Activated CD4-positive, CD25-positive, alpha-beta regulatory T cell treated with anti-CD3 and anti-CD28 coated beads, Interleukin-2, amount 50 U/mL, for 24 hours (primary cell): ENCODE results near the gene DLGAP1.

Experiments used
- ATAC-seq, 2 donors: fragments of 150-1000 bp; cut with Tn5 transposase; one replicate each; pipeline ENCODE4 v1.10.0; 2021; ENCODE audit warnings: mild to moderate bottlenecking in 1 of 2, moderate library complexity in 1 of 2

The DLGAP1 gene

DNA sequence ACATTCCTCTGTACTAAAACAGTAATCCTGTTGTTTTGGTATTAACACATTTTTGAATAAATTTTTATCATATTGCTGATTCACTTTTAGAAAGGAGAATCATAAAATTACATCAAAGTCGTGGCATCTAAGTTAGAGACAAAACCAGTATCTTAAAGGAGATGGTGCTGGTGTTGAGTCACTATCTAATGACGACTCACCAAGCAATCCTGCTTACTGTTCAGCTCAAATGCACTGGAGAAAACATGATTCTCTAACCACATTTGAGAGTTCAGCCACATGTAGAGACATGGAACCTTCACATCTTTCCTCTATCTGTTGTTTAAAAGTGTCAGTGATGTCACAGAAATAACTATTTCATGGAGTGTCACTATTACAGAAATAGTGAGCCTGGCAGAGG, 531.4 kb downstream of the DLGAP1 start:
- no peak for ATAC-seq

DNA sequence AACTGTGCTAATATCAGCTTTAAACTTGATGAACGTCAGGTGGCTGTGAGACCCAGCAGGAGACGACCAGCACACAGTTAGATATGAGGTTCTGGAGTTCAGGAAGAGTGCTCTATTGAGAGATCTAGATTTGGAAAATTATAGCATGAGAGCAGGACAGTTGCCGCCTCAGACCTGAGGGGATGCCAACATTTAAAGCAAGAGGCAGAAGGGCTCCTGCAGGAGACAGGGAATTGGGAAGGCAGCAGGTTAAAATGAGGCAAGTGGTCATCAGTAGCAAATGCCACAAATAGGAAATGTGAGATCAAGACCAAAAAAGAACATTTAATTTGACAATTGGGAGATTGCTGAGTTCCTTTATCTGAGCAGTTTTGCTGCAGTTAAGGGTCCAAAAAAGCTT, 533.3 kb downstream of the DLGAP1 start:
- no peak for ATAC-seq

DNA sequence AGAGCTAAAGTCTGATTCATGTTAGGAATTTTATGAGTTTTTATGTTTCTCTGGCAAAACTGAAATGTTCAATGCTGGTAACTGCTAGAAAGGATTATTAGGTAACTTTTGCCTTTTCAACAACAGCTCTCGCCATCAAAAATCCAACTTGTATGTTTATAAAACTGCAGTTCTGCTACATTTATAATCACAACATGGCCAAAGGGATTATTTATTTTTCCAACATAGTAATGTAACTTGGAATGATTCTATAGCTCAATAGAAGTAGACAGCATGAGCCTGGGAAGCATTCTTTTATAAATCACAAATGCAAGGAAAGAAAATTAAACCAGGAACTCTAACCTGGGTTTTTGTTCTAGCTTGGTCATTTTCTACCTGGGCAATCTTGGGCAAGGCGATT, 534.3 kb downstream of the DLGAP1 start:
- no peak for ATAC-seq

DNA sequence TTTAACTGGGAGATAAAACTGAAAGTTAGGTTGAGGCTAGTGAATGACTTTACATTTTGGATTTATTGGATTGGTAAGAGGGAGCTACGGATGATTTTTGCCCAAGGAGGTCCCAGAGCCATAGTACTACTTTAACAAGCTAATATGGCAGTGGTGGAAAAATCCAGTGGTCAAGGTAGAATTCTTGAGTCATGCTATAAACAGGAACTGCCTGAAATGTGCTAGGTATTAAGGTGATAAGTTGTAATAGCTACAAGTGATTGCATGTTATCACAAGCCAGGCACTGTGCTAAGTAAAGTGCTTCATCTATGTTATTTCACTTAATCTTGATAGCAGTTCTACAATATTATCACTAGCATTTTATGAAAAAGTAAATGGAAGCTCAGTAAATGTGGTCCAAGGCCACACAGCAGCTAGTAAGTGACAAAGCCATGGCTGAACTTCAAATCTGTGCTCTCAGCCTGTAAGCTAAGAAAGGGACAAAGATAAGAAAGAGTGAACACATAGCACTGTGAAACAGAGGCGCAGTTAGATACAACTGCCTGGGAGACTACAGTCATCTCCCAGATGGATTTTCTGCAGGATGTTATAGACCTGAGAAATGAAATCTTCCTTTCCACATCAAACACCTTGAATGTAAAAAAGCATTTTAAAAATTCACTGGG, 535.6 kb downstream of the DLGAP1 start:
- ATAC-seq, result no peak

DNA sequence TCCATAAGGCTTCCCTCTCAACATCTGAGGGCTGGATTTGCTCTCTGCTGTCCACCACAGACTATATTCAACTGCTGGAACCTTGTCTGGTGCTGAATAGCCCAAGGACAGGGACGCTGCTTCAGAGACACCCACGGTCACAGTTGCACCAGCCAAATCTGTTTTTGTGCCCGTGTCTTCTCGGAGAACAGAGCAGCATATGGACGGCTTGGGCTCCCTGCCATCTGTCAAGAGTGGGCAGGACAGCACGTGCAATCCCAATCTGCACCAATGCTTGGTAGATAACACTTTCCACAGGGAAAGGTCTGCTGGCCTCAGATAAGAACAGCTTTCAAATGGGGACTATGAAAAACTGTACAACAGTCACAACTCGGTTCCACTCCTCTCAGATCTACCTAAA, 539.0 kb downstream of the DLGAP1 start:
- ATAC-seq, result no peak

DNA sequence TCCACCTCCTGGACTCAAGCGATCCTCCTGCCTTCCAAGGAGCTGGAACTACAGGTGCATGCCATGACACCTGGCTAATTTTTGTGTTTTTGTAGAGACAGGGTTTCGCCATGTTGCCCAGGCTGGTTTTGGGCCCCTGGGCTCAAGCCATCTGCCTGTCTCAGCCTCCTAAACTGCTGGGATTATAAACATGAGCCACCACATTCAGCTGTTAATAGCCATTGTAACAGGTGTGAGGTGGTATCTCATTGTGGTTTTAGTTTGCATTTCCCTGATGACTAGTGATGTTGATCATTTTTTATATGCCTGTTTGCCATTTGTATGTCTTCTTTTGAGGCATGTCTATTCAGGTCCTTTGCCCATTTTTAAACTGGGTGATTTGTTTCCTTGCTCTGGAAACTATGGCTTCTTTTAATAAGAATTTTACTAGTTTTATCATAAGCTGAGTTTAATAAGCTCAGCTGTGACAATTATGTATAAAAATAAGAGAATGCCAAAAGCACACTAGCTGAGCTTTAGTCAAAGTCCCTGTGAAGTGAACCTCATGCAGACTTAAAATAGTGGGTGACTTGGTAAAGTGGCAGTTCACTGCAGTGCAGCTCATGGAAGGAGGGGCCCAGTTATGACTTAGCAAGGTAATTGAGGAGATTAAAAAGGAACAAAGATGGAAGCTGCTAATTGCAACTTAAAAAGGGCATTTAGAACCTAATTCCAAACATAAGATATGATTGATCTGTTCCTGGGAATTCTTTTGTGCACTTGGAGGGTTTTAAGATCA, 540.1 kb downstream of the DLGAP1 start:
- no peak for ATAC-seq

DNA sequence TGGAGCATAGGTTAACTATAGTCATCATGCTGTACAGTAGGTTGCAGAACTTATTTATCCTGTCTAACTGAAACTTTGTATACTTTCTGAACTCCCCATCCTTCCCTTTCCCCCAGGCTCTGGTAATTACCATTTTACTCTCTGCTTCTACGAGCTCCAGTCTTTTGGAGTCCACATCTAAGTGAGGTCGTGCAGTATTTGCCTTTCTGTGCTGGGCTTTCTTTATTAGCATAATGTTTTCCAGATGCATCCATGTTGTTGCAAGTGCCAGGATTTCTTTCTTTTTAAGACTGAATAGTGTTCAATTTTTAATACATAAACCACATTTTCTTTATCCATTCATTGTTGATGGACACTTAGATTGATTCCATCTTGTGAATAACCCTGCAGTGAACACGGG, 541.0 kb downstream of the DLGAP1 start:
- no peak for ATAC-seq

DNA sequence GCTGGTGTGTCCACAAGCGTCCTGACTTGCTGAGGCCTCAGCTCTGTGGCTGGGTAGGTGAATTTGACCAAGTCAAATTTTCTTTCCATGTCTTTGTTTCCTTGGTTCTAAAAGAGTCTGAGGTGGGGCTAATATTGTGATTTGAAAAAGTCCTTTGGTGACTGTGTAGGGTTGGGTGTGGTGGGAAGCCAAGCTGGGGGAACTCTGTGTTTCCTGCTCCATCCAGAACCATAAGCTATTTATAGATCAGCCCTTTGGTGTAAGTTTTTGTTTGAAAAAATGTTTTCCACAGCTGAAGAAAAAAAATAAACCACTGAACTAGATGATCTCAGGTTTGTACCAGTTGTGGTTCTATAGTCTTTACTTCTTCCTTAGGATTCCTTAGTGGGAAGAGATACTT, 542.4 kb downstream of the DLGAP1 start:
- no peak for ATAC-seq

DNA sequence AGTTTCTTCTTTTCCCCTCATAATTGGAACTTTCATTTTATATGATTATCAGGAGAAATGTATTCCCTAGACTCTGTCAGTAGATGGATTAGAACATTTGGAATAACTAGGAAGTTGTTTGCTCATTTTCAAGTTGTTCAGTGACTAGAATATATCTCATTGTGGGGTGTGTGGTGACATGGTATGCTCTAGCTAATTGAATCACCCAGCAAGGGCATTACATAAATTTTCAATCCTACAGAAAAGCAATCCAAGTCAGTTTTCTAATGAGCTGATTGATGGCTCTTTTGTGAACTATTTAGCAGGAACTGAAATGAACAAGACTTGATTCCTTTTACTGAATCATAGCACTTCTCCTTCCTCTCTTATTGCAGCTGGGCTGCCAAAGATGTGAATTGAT, 543.7 kb downstream of the DLGAP1 start:
- no peak for ATAC-seq

DNA sequence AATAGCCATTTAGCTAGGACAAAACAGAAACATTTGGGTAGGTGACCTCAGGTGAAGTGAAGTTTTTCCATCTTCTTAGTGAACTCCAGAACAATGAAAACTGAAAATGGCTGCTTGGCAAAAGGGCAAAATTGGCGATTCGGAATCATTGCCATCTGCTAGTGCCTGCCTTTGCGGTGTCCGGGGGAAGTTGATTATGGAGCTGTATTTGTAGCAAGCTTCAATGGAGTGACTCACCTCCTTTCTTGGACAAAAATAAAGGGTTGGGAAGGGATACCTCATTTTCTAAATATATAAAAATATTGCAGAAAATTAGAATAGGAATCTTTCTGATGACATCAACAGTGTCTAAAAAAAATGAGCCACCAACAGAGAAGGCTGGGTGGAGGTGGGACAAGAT, 544.6 kb downstream of the DLGAP1 start:
- no peak for ATAC-seq

DNA sequence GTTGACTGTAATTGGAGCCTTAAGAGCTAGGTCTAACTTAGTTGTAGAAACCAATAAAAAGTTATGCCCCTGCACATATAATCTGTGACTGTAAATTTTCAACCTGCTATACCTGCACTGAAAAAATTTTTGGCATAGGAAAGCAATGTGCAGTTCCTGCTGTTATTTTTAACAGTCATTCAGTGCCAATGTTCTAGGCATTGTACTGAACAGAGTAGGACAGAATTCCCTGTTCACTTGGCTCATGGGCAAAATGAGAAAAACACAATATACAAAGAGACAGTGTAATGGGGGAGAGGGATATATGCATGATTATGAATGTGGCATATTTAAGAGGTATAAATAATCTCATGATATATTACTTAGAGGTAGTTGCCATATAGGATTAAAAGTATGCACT, 547.2 kb downstream of the DLGAP1 start:
- no peak for ATAC-seq

DNA sequence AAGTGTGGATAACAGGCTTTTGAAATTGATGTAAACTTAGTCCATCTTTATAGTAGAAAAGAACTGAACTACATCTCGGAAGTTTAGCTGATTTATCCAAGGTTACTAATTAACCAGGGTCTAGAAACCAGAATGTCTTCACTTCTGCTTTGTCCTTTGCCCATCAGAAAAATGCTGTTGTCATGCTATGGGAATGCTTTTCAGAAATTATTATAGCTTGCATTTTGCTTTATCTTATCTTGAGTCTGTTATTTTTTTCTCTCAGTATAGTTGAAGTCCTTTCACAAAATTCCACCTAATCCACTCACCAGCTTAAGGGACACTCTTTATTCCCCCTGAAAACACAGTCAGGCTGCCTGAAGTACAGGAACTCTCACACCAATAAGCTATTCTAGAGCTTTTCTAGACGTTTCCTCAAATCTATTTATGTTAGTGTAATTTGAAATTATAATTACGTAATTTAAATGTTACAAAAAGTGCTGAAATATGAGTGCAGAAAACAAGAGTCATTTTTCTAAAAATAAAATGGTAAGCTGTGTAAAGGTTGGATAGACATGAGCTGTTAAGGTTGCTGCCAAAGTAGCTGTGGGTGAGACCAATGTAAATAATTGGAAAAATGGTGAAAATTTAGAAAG, 548.9 kb downstream of the DLGAP1 start:
- ATAC-seq, result no peak

DNA sequence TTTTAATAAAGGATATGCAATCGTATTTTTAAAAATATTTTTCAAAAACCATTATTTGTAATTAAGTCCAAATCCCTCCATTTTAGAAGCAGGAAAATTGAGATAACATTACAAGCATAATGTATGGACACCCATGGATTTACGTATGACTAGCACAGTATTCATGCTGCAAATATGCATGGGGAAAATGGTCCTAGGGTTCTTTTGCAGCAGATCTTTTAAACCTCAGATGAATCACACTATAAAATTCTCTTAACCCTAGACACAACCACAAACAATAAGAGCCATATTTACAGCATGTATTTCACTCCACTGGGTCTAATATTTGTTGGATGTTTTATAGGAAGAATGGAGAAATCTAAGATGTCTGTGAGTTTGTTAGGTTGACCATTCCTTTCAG, 551.8 kb downstream of the DLGAP1 start:
- ATAC-seq, result no peak

DNA sequence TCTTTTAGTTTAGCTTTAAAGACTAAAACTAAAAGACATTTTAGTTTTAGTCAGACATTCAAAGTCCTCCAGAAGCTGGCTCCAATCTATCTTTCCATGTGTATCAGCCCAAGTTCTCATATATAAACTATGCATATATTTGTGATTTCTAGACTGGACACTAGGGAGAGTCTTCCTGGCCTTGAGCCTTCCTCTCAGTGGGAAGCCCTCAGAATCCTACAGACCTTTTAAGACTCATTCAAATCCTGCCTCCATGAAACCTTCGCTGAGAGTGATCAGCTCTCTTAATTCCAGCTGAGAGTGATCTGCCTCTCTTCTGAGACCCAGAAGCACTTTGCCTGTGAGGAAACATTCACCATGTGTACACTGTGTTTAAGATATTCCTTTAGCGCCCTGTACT, 552.4 kb downstream of the DLGAP1 start:
- ATAC-seq, result no peak

DNA sequence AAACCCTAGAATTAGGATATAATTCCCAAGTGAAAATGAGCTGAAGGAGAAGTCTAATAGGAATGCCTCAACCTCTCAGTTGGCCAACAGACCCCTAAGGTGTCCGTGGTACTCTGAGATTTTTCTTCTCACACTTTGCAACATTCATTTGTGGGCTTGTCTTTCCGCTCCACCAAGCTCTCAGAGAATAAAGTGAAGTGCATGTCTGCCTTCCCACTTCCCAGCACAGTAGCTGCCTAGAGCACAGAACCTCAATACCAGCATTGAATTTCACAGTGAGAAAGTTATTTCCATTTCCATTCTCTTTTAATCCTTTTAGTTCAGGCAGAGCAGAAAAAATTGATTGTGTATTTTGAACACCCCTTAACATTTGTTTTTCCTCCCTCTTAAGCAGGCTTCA, 553.3 kb downstream of the DLGAP1 start:
- ATAC-seq, result no peak

DNA sequence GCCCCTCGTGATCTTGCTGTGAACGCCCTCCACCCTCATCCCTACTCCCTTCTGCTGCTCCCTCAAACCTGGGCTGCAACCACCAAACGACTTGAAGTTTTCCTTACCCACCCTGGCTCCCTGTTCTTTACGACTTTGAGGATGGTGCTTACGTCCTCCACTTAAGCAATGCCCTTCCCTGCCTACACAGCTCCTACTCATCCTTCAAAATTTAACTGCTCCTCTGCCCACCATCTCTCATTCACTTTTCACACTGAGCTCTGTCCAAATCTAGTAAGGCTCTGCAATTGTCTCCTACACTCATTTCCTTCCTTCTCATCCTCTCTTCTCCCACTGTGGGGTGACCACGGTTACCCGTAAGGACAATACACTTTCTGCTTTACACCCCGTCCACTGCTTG, 554.1 kb downstream of the DLGAP1 start:
- ATAC-seq, result no peak

DNA sequence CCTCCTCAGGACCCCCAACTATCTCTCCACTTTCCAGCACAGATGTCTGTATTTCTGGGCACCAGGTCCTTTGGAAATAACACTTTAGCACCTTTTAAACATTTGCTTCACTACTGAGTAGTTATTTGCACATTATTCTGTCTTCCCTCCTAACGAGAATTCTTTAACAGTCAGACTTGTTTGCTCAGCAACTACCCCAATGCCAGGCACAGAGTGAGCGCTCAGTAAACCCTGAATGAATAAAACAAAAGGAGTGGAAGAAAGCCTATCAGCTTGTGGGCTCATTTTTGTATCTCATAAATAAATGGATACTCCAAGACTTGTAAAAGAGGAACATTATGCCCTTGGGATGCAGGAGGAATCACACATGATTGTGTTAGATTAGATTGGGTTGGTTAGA, 554.8 kb downstream of the DLGAP1 start:
- ATAC-seq, result no peak

DNA sequence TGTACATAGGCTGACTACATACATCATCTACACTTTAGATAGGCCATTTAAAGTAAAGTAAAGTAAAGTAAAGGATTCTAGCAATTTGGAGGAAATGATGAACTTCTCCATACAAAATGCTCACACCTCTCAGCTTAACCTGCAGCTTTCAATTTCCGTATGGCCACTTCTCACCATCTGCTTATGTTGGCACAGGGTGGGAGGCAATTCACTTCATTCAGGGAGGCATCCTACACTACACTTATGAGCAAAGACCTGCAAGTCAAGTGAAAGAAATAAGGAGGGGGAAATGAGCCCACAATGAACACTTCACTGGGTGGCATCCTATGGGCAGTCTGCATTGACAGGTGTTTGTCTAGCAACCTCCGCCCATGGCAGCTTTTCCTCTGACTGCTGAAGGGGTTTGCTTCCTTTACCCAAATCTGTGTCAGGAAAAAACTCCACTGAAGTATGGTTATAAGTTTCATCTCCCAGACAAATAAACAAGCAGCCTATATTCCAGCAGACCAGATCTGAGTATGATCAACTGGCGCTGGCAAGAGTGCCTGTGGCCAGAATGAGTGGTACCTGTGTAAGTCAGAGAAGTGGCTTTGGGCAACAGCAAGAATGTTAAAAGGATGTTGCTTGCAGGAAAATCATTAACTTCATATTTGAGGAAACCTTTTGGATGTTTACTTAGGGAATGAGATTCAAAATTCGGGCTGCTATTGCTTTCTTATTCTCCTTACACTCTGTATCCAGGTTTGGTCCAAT, 556.1 kb downstream of the DLGAP1 start:
- no peak for ATAC-seq

DNA sequence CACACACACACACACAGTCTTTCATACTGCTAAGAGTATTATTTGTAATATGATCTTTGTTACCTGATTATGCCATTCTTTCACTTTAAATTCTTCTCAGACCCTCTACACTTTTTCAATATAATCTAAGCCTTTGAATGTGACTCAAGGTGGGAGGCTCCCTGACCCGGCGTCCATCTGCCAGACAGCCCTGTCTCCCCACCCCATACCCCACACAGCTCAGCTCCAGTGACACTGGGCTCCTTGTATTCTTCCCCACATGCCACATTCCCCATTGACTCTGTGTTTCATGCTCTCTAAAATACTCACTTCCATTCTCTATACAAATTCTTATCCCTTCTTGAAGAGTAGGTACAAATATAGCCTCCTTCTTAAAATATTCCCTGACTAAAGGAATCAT, 563.0 kb downstream of the DLGAP1 start:
- ATAC-seq, result no peak

DNA sequence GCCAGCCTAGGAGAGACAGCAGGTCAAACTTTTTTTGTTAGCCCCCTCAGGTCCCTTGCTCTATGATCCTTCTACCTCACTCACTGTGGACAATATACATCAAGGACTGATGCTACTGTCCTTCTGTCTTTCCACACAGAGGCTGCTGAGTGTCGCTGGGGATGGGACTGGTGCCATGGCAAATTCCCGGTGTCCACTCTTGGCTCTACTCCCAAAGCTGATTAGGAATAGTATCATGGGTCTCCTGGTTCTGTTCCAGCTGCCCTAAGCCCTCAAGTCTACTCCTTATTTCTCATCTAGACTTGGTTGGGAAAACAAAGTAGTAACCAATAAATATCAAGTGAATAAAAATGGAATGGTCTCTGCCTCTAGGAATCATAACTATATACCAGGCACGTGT, 563.9 kb downstream of the DLGAP1 start:
- no peak for ATAC-seq

DNA sequence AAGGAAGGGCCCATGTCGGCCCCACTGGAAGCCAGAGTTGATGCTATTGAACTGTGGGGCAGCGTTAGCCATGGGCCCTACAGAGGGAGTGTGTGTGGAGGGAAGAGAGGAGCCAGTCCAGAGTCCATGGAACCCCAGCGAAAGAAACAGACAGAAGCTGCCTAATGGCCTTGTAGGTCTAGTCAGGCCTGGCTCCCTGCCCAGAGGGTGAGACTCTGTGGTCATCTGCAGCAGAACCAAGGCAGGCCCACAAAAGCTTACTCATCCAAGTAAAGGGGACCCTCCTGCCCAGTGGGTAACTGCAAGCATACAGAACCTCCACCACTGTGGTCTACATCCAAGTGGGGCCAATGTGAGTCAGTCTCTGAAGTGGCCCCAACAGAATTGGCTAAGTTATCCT, 565.3 kb downstream of the DLGAP1 start:
- no peak for ATAC-seq

DNA sequence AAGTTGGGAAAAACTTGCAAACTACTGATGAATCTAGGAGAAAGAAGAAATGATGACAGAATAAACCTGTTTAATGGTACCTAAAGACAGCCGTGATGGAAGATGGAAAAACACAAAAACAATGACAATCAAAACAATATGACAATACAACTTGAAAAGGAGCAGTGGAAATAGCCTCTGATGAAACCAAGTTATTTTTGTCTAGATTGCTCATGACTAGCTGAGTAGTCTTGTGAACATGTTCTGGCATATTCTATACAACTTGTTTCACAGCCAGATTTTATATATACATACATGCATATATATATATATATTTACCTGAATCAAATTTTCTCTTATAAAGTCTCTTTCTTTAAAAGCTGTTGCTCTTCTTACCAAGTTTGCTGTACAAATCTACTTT, 566.0 kb downstream of the DLGAP1 start:
- no peak for ATAC-seq

DNA sequence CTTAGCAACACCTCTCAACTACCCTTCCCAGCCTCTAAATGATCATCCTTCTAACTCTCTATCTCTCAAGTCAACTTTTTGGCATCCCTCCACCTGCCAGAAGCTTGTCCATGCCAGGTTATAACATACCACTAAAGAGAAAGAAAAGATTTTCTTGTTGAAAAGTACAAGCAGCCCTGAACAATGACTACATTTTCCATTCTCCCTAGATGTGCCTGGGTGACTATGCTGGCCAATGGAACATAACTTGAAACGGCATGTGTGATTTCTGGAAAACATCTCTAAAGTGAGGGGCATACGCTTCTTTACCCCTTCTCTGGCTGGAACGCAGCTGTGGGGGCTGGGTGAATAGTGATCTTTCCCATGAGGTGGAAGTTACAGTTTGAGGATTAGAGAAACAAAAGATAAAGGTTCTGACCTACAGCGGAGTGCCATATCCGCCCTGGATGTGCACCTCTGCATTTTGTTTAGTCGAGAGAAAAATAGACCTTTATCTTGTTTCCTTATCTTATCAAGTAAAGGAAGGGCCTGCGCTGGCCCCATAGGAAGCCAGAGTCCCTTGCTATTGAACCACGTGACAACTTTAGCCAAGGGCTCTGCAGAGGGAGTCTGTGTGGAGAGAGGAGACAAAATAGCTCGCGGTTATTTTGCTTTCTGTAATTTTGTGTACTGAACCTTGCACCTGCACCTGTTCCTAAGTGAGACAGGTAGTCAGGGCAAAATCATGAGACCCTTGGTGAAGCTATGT, 568.4 kb downstream of the DLGAP1 start:
- no peak for ATAC-seq
